BE2C (cell line): ENCODE measurements around the gene KCNJ12.

Experiments
- DNase-seq: peaks from one replicate; pipeline ENCODE4 v3.0.0-alpha.2; 2020
- H3K27me3 ChIP-seq: fragments of 250-450 bp; sonication (Bioruptor Pico); 2 replicates; pipeline ENCODE4 v1.5.1; 2020; ENCODE audit warnings: mild to moderate bottlenecking
- H3K36me3 ChIP-seq: fragments of 250-450 bp; sonication (Bioruptor Pico); 2 replicates; pipeline ENCODE4 v1.5.1; 2020; ENCODE audit warnings: mild to moderate bottlenecking
- H3K4me1 ChIP-seq: fragments of 250-450 bp; sonication (Bioruptor Pico); 2 replicates; pipeline ENCODE4 v1.5.1; 2020
- H3K4me3 ChIP-seq: 2 replicates; pipeline ENCODE4 v1.5.1; 2011; ENCODE audit warnings: low read depth, low read length
- H3K9me3 ChIP-seq: fragments of 250-450 bp; sonication (Bioruptor Pico); 2 replicates; pipeline ENCODE4 v1.5.1; 2020
- CTCF ChIP-seq: IDR thresholded peaks from 2 replicates; pipeline ENCODE4 v1.5.1; 2012; ENCODE audit warnings: mild to moderate bottlenecking, low read depth, low read length

KCNJ12 gene

GRCh38 chr17:21460358-21460757, 84.2 kb downstream of the KCNJ12 start:
- no peak for TF ChIP-seq CTCF
- Histone ChIP-seq H3K4me1 (no peaks in the 10 kb centered on the region), H3K36me3 (no peaks in the 10 kb centered on the region), H3K27me3 (no peaks in the 10 kb centered on the region), H3K4me3 (no peak overlapping the region), H3K9me3 (no peaks in the 10 kb centered on the region)
- no peak for DNase-seq

- H3K27me3 ChIP-seq, result no peaks in the 10 kb centered on the region
- H3K4me1 ChIP-seq, result no peaks in the 10 kb centered on the region
- H3K36me3 ChIP-seq, result no peaks in the 10 kb centered on the region
- H3K4me3 ChIP-seq, result no peak overlapping the region
- no peaks in the 10 kb centered on the region for H3K9me3 ChIP-seq
- no peak for DNase-seq
- no peak for TF ChIP-seq CTCF
Observed at GRCh38 chr17:21462237-21462636, 86.1 kb downstream of the KCNJ12 start.

- Histone ChIP-seq H3K4me3 (no peak overlapping the region), H3K36me3 (no peaks in the 10 kb centered on the region), H3K4me1 (no peaks in the 10 kb centered on the region), H3K27me3 (no peaks in the 10 kb centered on the region), H3K9me3 (no peaks in the 10 kb centered on the region)
- TF ChIP-seq CTCF, result no peak
- no peak for DNase-seq
Observed at GRCh38 chr17:21463204-21463661, 87.1 kb downstream of the KCNJ12 start.

- no peaks in the 10 kb centered on the region for H3K27me3 ChIP-seq
- no peak for DNase-seq
- no peaks in the 10 kb centered on the region for H3K36me3 ChIP-seq
- TF ChIP-seq CTCF, result no peak
- no peaks in the 10 kb centered on the region for H3K4me1 ChIP-seq
- no peaks in the 10 kb centered on the region for H3K9me3 ChIP-seq
- no peak overlapping the region for H3K4me3 ChIP-seq
Observed at GRCh38 chr17:21463779-21464407, 87.7 kb downstream of the KCNJ12 start.

- no peak for DNase-seq
- no peak for TF ChIP-seq CTCF
- Histone ChIP-seq H3K9me3 (no peaks in the 10 kb centered on the region), H3K4me1 (no peaks in the 10 kb centered on the region), H3K4me3 (no peak overlapping the region), H3K36me3 (no peaks in the 10 kb centered on the region), H3K27me3 (no peaks in the 10 kb centered on the region)
Observed at GRCh38 chr17:21464611-21465021, 88.5 kb downstream of the KCNJ12 start.

GRCh38 chr17:21466550-21466949, 90.4 kb downstream of the KCNJ12 start:
- no peaks in the 10 kb centered on the region for H3K4me1 ChIP-seq
- H3K4me3 ChIP-seq, result no peak overlapping the region
- DNase-seq, result no peak
- TF ChIP-seq CTCF, result no peak
- no peaks in the 10 kb centered on the region for H3K36me3 ChIP-seq
- no peaks in the 10 kb centered on the region for H3K27me3 ChIP-seq
- no peaks in the 10 kb centered on the region for H3K9me3 ChIP-seq
